Natural killer cell (primary cell): ENCODE data around the gene MCTP2. TPM values are rescaled to one million over a fixed set of nuclear protein-coding genes. Genes with fewer than 3 reads are reported as not detected.

Experiments used
- ATAC-seq, 3 donors: fragments of 150-1000 bp in 2 of 3; fragments of 200-7000 bp in 1 of 3; cut with Tn5 transposase; 1 replicate in 1 of 3; 2 replicates in 2 of 3; pipeline ENCODE4 v1.10.0; 2021; ENCODE audit warnings: mild to moderate bottlenecking in 2 of 3, moderate library complexity in 2 of 3
- DNase-seq, 2 donors: peaks; one replicate each; pipeline versions ENCODE4 v3.0.0 to v3.0.0-alpha.2; 2013 to 2021; ENCODE audit warnings: mixed read lengths in 1 of 2
- H3K27ac ChIP-seq: one replicate; pipeline ENCODE4 v1.5.1; 2013; ENCODE audit warnings: mild to moderate bottlenecking, low read length
- H3K27me3 ChIP-seq: one replicate; pipeline ENCODE4 v1.6.1; 2013; ENCODE audit warnings: low read length; ENCODE audit not compliant: control insufficient read depth, insufficient read depth
- H3K36me3 ChIP-seq: one replicate; pipeline ENCODE4 v1.6.1; 2013; ENCODE audit warnings: low read length; ENCODE audit not compliant: control insufficient read depth, insufficient read depth
- H3K4me1 ChIP-seq: one replicate; pipeline ENCODE4 v1.6.1; 2013; ENCODE audit warnings: low read length; ENCODE audit not compliant: control insufficient read depth, insufficient read depth
- H3K4me3 ChIP-seq: one replicate; pipeline ENCODE4 v1.5.1; 2013; ENCODE audit warnings: low read length
- H3K9me3 ChIP-seq: one replicate; pipeline ENCODE4 v1.6.1; 2013; ENCODE audit warnings: low read length; ENCODE audit not compliant: control insufficient read depth, insufficient read depth
- H3K27ac Mint-ChIP-seq, 2 donors: one replicate each; pipeline ENCODE4 v1.8.0; 2022; ENCODE audit warnings: mild to moderate bottlenecking in 2 of 2, mixed read lengths in 2 of 2, moderate library complexity in 1 of 2
- H3K27me3 Mint-ChIP-seq, 2 donors: one replicate each; pipeline ENCODE4 v1.8.0; 2022; ENCODE audit warnings: low read depth in 2 of 2, mixed read lengths in 2 of 2
- H3K36me3 Mint-ChIP-seq: one replicate; pipeline ENCODE4 v1.8.0; 2022; ENCODE audit warnings: mixed read lengths
- H3K4me1 Mint-ChIP-seq, 2 donors: one replicate each; pipeline ENCODE4 v1.8.0; 2022; ENCODE audit warnings: mixed read lengths in 2 of 2
- H3K4me3 Mint-ChIP-seq: one replicate; pipeline ENCODE4 v1.8.0; 2022; ENCODE audit warnings: mild to moderate bottlenecking, moderate library complexity, mixed read lengths
- H3K9me3 Mint-ChIP-seq, 2 donors: one replicate each; pipeline ENCODE4 v1.8.0; 2022; ENCODE audit warnings: mixed read lengths in 2 of 2
- CTCF ChIP-seq: fragments of 200-600 bp; IDR thresholded peaks from one replicate; pipeline ENCODE4 v1.8.0; 2022; ENCODE audit warnings: antibody characterized with exemption
- WGBS: methylation state at CpG from one replicate; pipeline ENCODE4 v1.1.7; 2013; ENCODE audit warnings: missing lambda C conversion rate; ENCODE audit not compliant: insufficient coverage; 5-methylcytosine and 5-hydroxymethylcytosine counted together
- intact Hi-C: fragments of 100-400 bp; cut with micrococcal nuclease; formaldehyde crosslinking; loops from one replicate; pipeline ENCODE4 v1.14.2; 2022
- total RNA-seq, 4 donors: library from RNA; stranded (reverse); fragments of 120-200 nt in 1 of 4; gene quantifications; one replicate each; pipeline versions ENCODE4 v1.2.3 to v1.2.4, GENCODE V29; 2013 to 2022

MCTP2 gene
- total RNA-seq, 3 donors from 2014 or later (not counting 1 experiment from before 2014, with no cell fraction given): 235 to 312 (median 261) TPM

GRCh38 chr15:94380798-94381197, 149.4 kb downstream of the MCTP2 start:
- intact Hi-C loops: loop anchor here (2.0 kb wide), 1 partner anchor 36 kb away; no protein-coding TSS in a partner anchor
- Histone ChIP-seq H3K9me3 (no peaks in the 10 kb centered on the region), H3K4me1 (peaks cover 22% of the 10 kb centered on the region), H3K4me3 (no peak overlapping the region), H3K27me3 (no peaks in the 10 kb centered on the region), H3K27ac (no peak overlapping the region), H3K36me3 (peaks cover 43% of the 10 kb centered on the region)
- Mint-ChIP-seq H3K36me3 (peaks cover 16% of the 10 kb centered on the region), H3K27ac (peak overlapping the region; percentile 46 to 67), H3K27me3 (no peaks in the 10 kb centered on the region), H3K9me3 (no peaks in the 10 kb centered on the region), H3K4me1 (peaks cover 53 to 61% of the 10 kb centered on the region in 2 donors), H3K4me3 (peak overlapping the region; percentile 49)
- no peak for TF ChIP-seq CTCF
- WGBS: no CpG with 5 or more reads among the region's 1 CpG
- peak; percentile 49 to 75 (median 54) for ATAC-seq
- DNase-seq: no peak

- Histone ChIP-seq H3K27ac (no peak overlapping the region), H3K36me3 (peaks cover 43% of the 10 kb centered on the region)
Observed at GRCh38 chr15:94381384-94381783, 150.0 kb downstream of the MCTP2 start.

GRCh38 chr15:94383041-94383440, 151.7 kb downstream of the MCTP2 start:
- Histone ChIP-seq H3K36me3 (peaks cover 40% of the 10 kb centered on the region), H3K27me3 (no peaks in the 10 kb centered on the region), H3K4me1 (peaks cover 29% of the 10 kb centered on the region), H3K9me3 (no peaks in the 10 kb centered on the region), H3K4me3 (no peak overlapping the region), H3K27ac (no peak overlapping the region)
- DNase-seq (no peak), ATAC-seq (no peak)
- Mint-ChIP-seq H3K9me3 (no peaks in the 10 kb centered on the region), H3K4me1 (peaks cover 63 to 67% of the 10 kb centered on the region in 2 donors), H3K27me3 (no peaks in the 10 kb centered on the region), H3K27ac (peak overlapping the region in 1 of 2 donors; percentile 67), H3K4me3 (no peak overlapping the region), H3K36me3 (peaks cover 16% of the 10 kb centered on the region)
- TF ChIP-seq CTCF: no peak
- WGBS: 78% methylated on average over 3 of the region's 3 CpGs
- intact Hi-C loops: no loop called here

More at GRCh38 chr15:94381384-94381783, 150.0 kb downstream of the MCTP2 start:
- Histone ChIP-seq H3K9me3 (no peaks in the 10 kb centered on the region), H3K4me3 (no peak overlapping the region), H3K4me1 (peaks cover 22% of the 10 kb centered on the region), H3K27me3 (no peaks in the 10 kb centered on the region)
- Mint-ChIP-seq H3K36me3 (peaks cover 22% of the 10 kb centered on the region), H3K4me3 (peak overlapping the region; percentile 46), H3K9me3 (no peaks in the 10 kb centered on the region), H3K4me1 (peaks cover 53 to 62% of the 10 kb centered on the region in 2 donors), H3K27ac (peak overlapping the region; percentile 46 to 67), H3K27me3 (no peaks in the 10 kb centered on the region)
- DNase-seq (no peak), ATAC-seq (peak in 2 of 3 donors; percentile 42 to 47)
- intact Hi-C loops: loop anchor here (2.0 kb wide), 1 partner anchor 37 kb away; no protein-coding TSS in a partner anchor
- no peak for TF ChIP-seq CTCF
- WGBS: 76% methylated on average over 8 of the region's 8 CpGs

GRCh38 chr15:94383706-94384105, 152.3 kb downstream of the MCTP2 start:
- DNase-seq (no peak), ATAC-seq (no peak)
- Mint-ChIP-seq H3K36me3 (peaks cover 14% of the 10 kb centered on the region), H3K4me1 (peaks cover 66 to 70% of the 10 kb centered on the region in 2 donors), H3K9me3 (no peaks in the 10 kb centered on the region), H3K27me3 (no peaks in the 10 kb centered on the region), H3K27ac (peak overlapping the region in 1 of 2 donors; percentile 50), H3K4me3 (no peak overlapping the region)
- H3K27ac ChIP-seq: no peak overlapping the region
- no peaks in the 10 kb centered on the region for H3K27me3 ChIP-seq
- 97% methylated on average over 9 of the region's 9 CpGs for WGBS
- intact Hi-C loops: no loop called here
- peaks cover 31% of the 10 kb centered on the region for H3K4me1 ChIP-seq
- no peak overlapping the region for H3K4me3 ChIP-seq
- H3K9me3 ChIP-seq: no peaks in the 10 kb centered on the region
- no peak for TF ChIP-seq CTCF
- peaks cover 39% of the 10 kb centered on the region for H3K36me3 ChIP-seq
